Activated T-cell treated with anti-CD3 and anti-CD28 coated beads, Interleukin-2, amount 50 U/mL, for 24 hours (primary cell): ENCODE measurements around the gene RPS6KC1.
"Not testable (repeated sequence)": the region's sequence is repeated elsewhere in the genome, so short reads cannot be mapped to it uniquely, and the experiment has no call there.

Source experiments
- DNase-seq: peaks from one replicate; pipeline ENCODE4 v3.0.0-alpha.2; 2020
- H3K27ac Mint-ChIP-seq: 2 replicates; pipeline ENCODE4 v1.8.0; 2020; ENCODE audit warnings: mild to moderate bottlenecking, mixed read lengths
- H3K27me3 Mint-ChIP-seq: 2 replicates; pipeline ENCODE4 v1.8.0; 2020; ENCODE audit warnings: mixed read lengths
- H3K36me3 Mint-ChIP-seq: 2 replicates; pipeline ENCODE4 v1.8.0; 2020; ENCODE audit warnings: low read depth, mixed read lengths
- H3K4me1 Mint-ChIP-seq: 2 replicates; pipeline ENCODE4 v1.8.0; 2020; ENCODE audit warnings: low read depth, mixed read lengths
- H3K4me3 Mint-ChIP-seq: 2 replicates; pipeline ENCODE4 v1.8.0; 2020; ENCODE audit warnings: mild to moderate bottlenecking, moderate library complexity, mixed read lengths
- H3K9me3 Mint-ChIP-seq: 2 replicates; pipeline ENCODE4 v1.8.0; 2020; ENCODE audit warnings: mixed read lengths

The RPS6KC1 gene

DNA sequence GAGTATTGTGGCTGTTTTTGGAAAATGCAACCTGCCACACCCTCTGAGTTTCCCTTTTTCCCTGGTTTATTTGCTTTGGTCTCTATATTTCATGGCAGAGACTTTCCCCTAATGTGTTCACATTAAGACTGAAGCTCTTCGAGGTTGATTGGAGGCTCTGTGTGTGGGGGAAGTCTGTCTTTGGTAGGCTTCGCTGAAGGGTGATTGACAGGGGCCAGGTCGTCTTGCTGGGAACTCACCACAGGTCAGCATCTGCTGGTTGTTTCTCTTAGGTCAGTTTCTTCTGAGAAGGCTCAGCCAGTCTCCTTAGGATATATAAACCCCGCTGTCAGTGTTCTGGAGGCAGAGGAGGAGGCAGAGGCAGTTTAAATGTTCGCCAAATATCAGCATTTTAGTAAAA lies 249.4 kb downstream of the RPS6KC1 start:
- no peak for DNase-seq
- no peaks in the 10 kb centered on the region for H3K27me3 Mint-ChIP-seq
- no peak overlapping the region for H3K27ac Mint-ChIP-seq
- H3K36me3 Mint-ChIP-seq, result no peaks in the 10 kb centered on the region
- no peaks in the 10 kb centered on the region for H3K4me1 Mint-ChIP-seq
- no peak overlapping the region for H3K4me3 Mint-ChIP-seq
- peaks cover 11% of the 10 kb centered on the region for H3K9me3 Mint-ChIP-seq

DNA sequence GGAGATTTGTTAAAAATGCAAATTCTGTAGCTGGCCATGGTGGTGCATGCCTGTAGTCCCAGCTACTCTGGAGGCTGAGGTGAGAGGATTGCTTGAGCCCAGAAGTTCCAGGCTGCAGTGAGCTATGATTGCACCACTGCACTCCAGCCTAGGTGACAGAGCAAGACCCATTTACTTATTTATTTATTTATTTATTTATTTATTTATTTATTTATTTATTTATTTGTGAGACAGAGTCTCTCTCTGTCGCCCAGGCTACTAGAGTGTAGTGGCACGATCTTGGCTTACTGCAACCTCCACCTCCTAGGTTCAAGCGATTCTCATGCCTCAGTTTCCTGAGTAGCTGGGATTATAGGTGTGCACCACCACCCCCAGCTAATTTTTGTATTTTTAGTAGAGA lies 250.5 kb downstream of the RPS6KC1 start:
- not testable (repeated sequence) for H3K4me1 Mint-ChIP-seq, H3K27me3 Mint-ChIP-seq, H3K36me3 Mint-ChIP-seq, H3K9me3 Mint-ChIP-seq, DNase-seq, H3K4me3 Mint-ChIP-seq, H3K27ac Mint-ChIP-seq

DNA sequence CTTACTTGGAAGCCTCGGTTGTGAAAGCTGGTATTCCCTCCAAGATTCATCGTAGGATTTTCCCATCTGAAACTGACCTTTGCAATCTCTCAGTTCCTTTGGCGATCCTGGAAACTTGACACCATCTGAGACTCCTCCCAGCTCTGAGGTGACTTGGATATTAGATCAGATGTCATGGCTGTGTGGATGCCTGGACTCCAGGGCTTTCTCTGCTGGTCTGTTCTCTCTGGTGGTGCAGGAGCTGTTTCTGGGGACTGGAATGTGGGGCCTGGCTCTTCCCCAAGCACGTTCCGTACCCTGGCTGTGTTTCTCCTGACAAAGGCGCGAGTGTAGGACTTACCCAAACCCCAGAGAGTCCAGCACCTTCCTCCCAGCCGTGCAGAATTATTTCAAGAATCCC lies 252.2 kb downstream of the RPS6KC1 start:
- no peak overlapping the region for H3K4me3 Mint-ChIP-seq
- DNase-seq, result no peak
- H3K9me3 Mint-ChIP-seq, result peaks cover 3% of the 10 kb centered on the region
- H3K27ac Mint-ChIP-seq, result no peak overlapping the region
- H3K4me1 Mint-ChIP-seq, result no peaks in the 10 kb centered on the region
- no peaks in the 10 kb centered on the region for H3K36me3 Mint-ChIP-seq
- no peaks in the 10 kb centered on the region for H3K27me3 Mint-ChIP-seq

GRCh38 chr1:213315571-213315970 lies 264.5 kb downstream of the RPS6KC1 start:
- Mint-ChIP-seq H3K9me3 (no peaks in the 10 kb centered on the region), H3K27me3 (no peaks in the 10 kb centered on the region), H3K4me3 (no peak overlapping the region), H3K36me3 (no peaks in the 10 kb centered on the region), H3K27ac (no peak overlapping the region), H3K4me1 (no peaks in the 10 kb centered on the region)
- DNase-seq, result no peak

DNA sequence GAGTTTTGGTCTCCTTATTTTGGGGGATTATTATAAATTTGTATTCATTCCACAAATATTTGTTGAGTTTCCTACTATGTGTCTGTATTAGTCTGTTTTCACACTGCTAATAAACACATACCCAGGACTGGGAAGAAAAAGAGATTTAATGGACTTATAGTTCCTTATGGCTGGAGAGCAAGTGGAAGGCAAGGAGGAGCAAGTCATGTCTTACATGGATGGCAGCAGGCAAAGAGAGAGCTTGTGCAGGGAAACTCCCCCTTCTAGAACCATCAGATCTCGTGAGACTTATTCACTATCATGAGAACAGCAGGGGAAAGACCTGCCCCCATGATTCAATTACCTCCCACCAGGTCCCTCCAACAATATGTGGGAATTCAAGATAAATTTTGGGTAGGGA lies 267.4 kb downstream of the RPS6KC1 start:
- not testable (repeated sequence) for H3K27ac Mint-ChIP-seq, H3K9me3 Mint-ChIP-seq, H3K4me1 Mint-ChIP-seq, DNase-seq, H3K4me3 Mint-ChIP-seq, H3K27me3 Mint-ChIP-seq, H3K36me3 Mint-ChIP-seq

DNA sequence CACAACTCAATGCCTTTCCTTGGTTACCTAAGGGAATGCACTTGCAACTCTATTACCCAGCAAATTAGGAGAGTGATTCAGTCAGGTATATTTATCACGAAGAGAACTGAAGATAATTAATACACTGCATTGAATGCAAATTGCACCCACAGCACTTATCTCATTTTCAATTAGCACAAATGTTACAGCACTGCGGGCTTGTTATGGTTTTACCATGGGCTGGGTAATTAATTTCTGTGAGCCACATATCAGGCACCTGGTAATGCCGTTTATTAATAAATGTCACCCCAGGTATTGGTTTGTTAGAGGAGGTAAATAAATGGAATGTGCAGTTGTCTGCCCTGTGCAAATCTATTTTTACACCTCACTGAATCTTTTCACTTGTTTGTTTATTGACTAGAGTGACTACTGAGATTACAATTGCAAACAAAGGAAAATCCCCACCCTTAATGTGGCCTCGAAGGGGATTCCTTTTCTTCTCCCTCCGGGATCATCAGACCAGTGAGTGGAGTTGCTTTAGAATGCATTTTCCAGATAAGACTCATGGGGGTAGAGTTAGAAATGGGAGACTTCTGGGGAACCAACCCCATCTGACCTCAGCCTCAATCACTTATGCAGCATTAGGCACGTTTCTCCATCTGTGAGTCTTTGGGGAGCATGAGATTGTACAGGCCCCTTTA lies 269.3 kb downstream of the RPS6KC1 start:
- no peak overlapping the region for H3K4me3 Mint-ChIP-seq
- no peaks in the 10 kb centered on the region for H3K9me3 Mint-ChIP-seq
- no peaks in the 10 kb centered on the region for H3K36me3 Mint-ChIP-seq
- DNase-seq, result no peak
- no peaks in the 10 kb centered on the region for H3K4me1 Mint-ChIP-seq
- no peaks in the 10 kb centered on the region for H3K27me3 Mint-ChIP-seq
- H3K27ac Mint-ChIP-seq, result no peak overlapping the region
